DMS114 treated with DMSO at 0.1 percent for 48 hours (cell line): ENCODE measurements around the gene ZNF792.
"Not testable (repeated sequence)": the region's sequence is repeated elsewhere in the genome, so short reads cannot be mapped to it uniquely, and the experiment has no call there.

Experiments
- DNase-seq: peaks from one replicate; lab custom pipeline; 2025; ENCODE audit not compliant: unreplicated experiment; lab: John Stamatoyannopoulos, UW

ZNF792 gene

GRCh38 chr19:34972163-34972705 lies 8.2 kb upstream of the ZNF792 start:
- no peak for DNase-seq

- DNase-seq, result not testable (repeated sequence)
Measured at GRCh38 chr19:34970185-34970780, 6.3 kb upstream of the ZNF792 start.

- DNase-seq, result no peak
Measured at GRCh38 chr19:34969721-34970120, 5.7 kb upstream of the ZNF792 start.

GRCh38 chr19:34967551-34967950 lies 3.5 kb upstream of the ZNF792 start:
- no peak for DNase-seq

- not testable (repeated sequence) for DNase-seq
Measured at GRCh38 chr19:34965505-34965904, 1.5 kb upstream of the ZNF792 start.

- DNase-seq, result no peak
Measured at GRCh38 chr19:34964598-34964997, 569 bp upstream of the ZNF792 start.

- no peak for DNase-seq
Measured at GRCh38 chr19:34962687-34963572, 1.1 kb downstream of the ZNF792 start.

GRCh38 chr19:34961775-34962686 lies 2.0 kb downstream of the ZNF792 start:
- no peak for DNase-seq

GRCh38 chr19:34960940-34961679 lies 2.9 kb downstream of the ZNF792 start:
- no peak for DNase-seq

GRCh38 chr19:34960103-34960805 lies 3.8 kb downstream of the ZNF792 start:
- no peak for DNase-seq

GRCh38 chr19:34959021-34959420 lies 5.0 kb downstream of the ZNF792 start:
- no peak for DNase-seq

- DNase-seq, result no peak
Measured at GRCh38 chr19:34957830-34958751, 5.9 kb downstream of the ZNF792 start.

GRCh38 chr19:34953092-34953491 lies 10.9 kb downstream of the ZNF792 start:
- DNase-seq, result no peak

GRCh38 chr19:34943861-34944573 lies 20.0 kb downstream of the ZNF792 start:
- no peak for DNase-seq

- DNase-seq, result no peak
Measured at GRCh38 chr19:34938886-34939285, 25.1 kb downstream of the ZNF792 start.

GRCh38 chr19:34936184-34936583 lies 27.8 kb downstream of the ZNF792 start:
- DNase-seq, result no peak

GRCh38 chr19:34932494-34932893 lies 31.5 kb downstream of the ZNF792 start:
- no peak for DNase-seq
